IgD-negative memory B cell (primary cell): ENCODE data around the gene SLBP. TPM values are rescaled to one million over a fixed set of nuclear protein-coding genes. Genes with fewer than 3 reads are reported as not detected.

ENCODE experiments used
- H3K27ac Mint-ChIP-seq, 3 donors: one replicate each; pipeline ENCODE4 v1.8.0; 2020 to 2022; ENCODE audit warnings: mild to moderate bottlenecking in 3 of 3, mixed read lengths in 3 of 3, moderate library complexity in 1 of 3
- H3K27me3 Mint-ChIP-seq: one replicate; pipeline ENCODE4 v1.8.0; 2021; ENCODE audit warnings: mixed read lengths
- H3K36me3 Mint-ChIP-seq: one replicate; pipeline ENCODE4 v1.8.0; 2020; ENCODE audit warnings: mild to moderate bottlenecking, mixed read lengths
- H3K4me1 Mint-ChIP-seq, 3 donors: one replicate each; pipeline ENCODE4 v1.8.0; 2020 to 2022; ENCODE audit warnings: mixed read lengths in 3 of 3, mild to moderate bottlenecking in 1 of 3
- H3K4me3 Mint-ChIP-seq, 4 donors: one replicate each; pipeline ENCODE4 v1.8.0; 2020 to 2022; ENCODE audit warnings: mild to moderate bottlenecking in 4 of 4, mixed read lengths in 4 of 4, moderate library complexity in 3 of 4
- H3K9me3 Mint-ChIP-seq, 3 donors: one replicate each; pipeline ENCODE4 v1.8.0; 2020 to 2021; ENCODE audit warnings: mixed read lengths in 3 of 3, mild to moderate bottlenecking in 1 of 3
- polyA plus RNA-seq: library from polyadenylated mRNA; unstranded; fragments of 300-500 nt; fragmentation: Illumina TruSeq; gene quantifications from one replicate; pipeline ENCODE4 v1.2.3, GENCODE V29; 2021

The SLBP gene
- polyA plus RNA-seq, 1 donor from 2014 or later = 49.1 TPM

GRCh38 chr4:1723131-1723801 is 11.1 kb upstream of the SLBP start:
- Mint-ChIP-seq H3K4me1 (peaks cover 33 to 44% (median 33%) of the 10 kb centered on the region in 3 donors), H3K27me3 (no peaks in the 10 kb centered on the region), H3K36me3 (peaks cover 8% of the 10 kb centered on the region), H3K27ac (peak overlapping the region; percentile 95 to 99 (median 99)), H3K4me3 (peak overlapping the region; percentile 76 to 96 (median 91)), H3K9me3 (no peaks in the 10 kb centered on the region)

DNA sequence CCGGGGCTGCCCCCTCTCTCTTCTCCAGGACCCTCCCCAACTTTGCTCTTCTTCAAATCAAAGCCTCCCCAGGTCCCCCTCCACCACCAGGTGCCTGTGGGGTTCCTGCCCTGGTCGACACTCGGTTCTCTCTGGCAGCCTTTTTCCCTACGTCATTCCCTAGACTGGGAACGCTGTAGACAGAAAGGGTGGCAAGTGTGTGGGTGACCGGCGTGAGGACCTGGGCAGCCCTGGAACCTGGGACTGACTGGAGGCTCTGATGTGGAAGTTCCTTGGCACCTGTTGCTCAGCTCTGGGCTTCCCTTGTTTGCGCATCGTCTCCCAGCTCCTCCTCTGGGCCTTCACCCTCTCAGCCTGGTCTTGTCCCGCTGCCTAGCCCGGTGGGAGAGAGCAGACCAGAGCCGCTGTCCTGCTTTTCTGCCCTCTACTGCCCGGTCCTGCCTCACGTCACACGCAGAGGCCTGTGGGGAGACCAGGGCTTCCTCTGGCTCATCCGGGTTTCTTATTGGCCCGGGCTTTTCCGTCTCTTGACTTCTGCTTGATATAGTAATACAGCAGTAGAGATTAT is 10.5 kb upstream of the SLBP start:
- Mint-ChIP-seq H3K4me3 (peak overlapping the region; percentile 76 to 96 (median 91)), H3K27me3 (no peaks in the 10 kb centered on the region), H3K36me3 (peaks cover 6% of the 10 kb centered on the region), H3K9me3 (no peaks in the 10 kb centered on the region), H3K27ac (peak overlapping the region; percentile 95 to 99 (median 99)), H3K4me1 (peaks cover 34 to 47% (median 36%) of the 10 kb centered on the region in 3 donors)

DNA sequence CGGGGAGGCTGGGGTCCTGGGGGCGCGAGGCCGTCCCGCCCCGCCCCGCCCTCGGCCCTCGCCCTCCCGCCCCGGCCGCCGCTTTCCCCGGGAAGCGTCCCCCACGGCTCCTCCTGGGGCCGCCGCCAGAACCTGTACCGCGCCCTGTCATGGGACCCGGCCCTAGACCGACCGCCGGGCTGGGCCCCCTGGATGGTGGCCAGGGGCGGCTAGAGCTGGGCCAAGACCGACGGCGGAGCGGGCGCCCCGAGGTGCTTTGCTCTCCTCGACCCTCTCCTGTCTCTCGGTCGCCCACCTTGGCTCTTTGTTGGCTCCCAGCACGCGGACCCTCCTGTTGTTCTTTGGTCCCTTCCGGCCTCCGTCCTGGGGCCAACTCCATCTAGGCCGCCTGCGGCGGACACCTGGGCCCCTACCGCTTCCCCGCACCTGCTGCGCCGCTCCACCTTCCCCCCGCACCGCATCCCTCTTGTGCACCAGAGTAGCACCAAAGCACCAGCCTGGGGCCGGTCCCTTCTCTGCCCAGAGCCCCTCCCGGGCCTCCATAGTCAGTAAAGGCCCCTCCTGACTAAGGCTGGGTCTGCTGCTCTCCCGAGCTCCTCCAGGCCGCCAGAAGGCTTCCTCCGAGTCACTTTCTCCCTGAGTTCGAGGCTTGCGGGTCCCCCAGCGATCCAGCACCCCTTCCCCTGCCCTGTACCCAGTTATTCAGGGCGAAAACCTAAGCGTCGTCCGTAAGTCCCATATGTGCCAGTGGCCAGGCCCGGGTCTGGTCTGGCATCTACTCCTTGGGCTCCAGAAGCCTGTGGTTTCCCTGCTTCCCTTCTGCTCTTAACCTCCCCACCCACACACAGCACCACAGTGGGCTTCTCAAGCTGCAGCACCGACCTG is 9.8 kb upstream of the SLBP start:
- Mint-ChIP-seq H3K36me3 (peaks cover 6% of the 10 kb centered on the region), H3K4me3 (peak overlapping the region; percentile 73 to 96 (median 90)), H3K4me1 (peaks cover 34 to 47% (median 36%) of the 10 kb centered on the region in 3 donors), H3K27ac (peak overlapping the region; percentile 95 to 99 (median 99)), H3K27me3 (no peaks in the 10 kb centered on the region), H3K9me3 (no peaks in the 10 kb centered on the region)

DNA sequence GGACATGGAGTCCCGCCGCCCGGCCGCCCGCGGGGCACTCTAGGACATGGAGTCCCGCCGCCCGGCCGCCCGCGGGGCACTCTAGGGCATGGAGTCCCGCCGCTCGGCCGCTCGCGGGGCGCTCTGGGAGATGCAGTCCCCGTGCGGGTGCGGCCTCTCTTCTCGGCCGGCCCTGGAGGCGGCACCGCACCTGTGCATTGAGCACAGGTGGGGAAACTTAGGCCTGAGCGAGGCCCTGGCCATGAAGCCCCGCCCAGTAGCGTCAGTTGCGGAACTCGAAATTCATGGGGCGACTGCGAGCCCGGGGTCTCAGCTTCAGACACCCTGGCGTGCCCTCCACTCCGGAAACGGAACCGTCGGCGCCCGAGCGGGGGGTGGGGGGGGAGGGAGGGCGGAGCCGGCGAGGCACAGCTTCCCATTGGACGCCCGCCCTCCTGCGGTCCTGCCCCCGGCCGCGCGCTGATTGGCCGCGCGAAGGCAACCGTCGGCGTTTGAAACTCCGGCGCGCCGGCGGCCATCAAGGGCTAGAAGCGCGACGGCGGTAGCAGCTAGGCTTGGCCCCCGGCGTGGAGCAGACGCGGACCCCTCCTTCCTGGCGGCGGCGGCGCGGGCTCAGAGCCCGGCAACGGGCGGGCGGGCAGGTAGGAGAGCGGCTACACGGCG is 9.0 kb upstream of the SLBP start, which contains the start of the genes TACC3 and TMEM129:
TSS of gene TACC3 (plus strand) at position 519 of the 663 bp plus-strand sequence. CDS start 1,901 bp downstream, outside the sequence.
TSS of gene TMEM129 (minus strand) at position 321 of the 663 bp plus-strand sequence. CDS start 486 bp downstream, outside the sequence.
- no peaks in the 10 kb centered on the region for H3K9me3 Mint-ChIP-seq
- no peaks in the 10 kb centered on the region for H3K27me3 Mint-ChIP-seq
- peaks cover 2% of the 10 kb centered on the region for H3K36me3 Mint-ChIP-seq
- H3K27ac Mint-ChIP-seq = peak within 1 kb of the TSS; percentile 95 to 99 (median 99)
- H3K4me3 Mint-ChIP-seq = peak within 1 kb of the TSS; percentile 84 to 96 (median 91)
- H3K4me1 Mint-ChIP-seq = peaks cover 30 to 42% (median 32%) of the 10 kb centered on the region in 3 donors

DNA sequence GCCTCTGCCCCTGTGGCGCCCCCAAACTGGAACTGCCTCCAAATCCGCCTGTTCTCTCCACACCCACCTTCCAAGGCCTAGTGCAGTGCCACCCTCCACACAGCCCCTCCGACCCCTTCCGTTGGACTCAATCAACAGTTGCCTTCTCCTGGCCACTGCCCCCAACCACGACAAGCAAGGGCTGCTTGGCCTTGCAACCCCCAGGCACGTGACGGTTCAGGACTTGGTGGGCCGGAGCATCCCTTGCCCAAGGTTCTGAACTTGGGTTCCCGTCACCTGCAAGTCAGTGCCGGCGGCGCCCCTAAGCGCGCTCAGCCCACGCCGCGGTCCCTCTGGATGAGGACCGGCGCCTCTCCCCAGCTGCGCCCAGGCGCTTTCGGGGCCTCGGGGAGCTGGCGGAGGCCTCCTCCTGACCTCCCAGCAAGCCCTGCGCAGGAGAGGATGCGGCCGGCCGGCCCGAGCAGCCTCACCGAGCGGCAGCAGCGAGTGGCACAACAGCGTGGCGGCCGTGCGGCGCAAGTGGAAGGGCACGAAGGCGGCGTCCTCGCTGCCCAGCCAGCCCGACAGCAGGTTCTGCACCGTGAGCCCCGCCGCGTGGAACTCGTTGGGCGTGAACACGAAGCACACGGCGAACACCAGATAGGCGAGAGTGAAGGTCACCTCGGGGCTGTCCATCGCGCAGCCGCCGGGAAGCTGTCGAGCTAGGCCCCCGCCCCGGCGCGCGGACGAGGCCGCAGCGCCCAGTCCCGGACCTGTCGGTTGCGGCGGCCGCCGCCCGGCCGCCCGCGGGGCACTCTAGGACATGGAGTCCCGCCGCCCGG is 8.3 kb upstream of the SLBP start:
- H3K27me3 Mint-ChIP-seq = no peaks in the 10 kb centered on the region
- peaks cover 34 to 44% (median 37%) of the 10 kb centered on the region in 3 donors for H3K4me1 Mint-ChIP-seq
- H3K4me3 Mint-ChIP-seq = peak overlapping the region; percentile 83 to 93 (median 88)
- H3K36me3 Mint-ChIP-seq = peaks cover 2% of the 10 kb centered on the region
- peak overlapping the region; percentile 76 to 99 (median 86) for H3K27ac Mint-ChIP-seq
- no peaks in the 10 kb centered on the region for H3K9me3 Mint-ChIP-seq

GRCh38 chr4:1718095-1718850 is 6.2 kb upstream of the SLBP start:
- H3K9me3 Mint-ChIP-seq = no peaks in the 10 kb centered on the region
- H3K4me1 Mint-ChIP-seq = peaks cover 43 to 50% (median 48%) of the 10 kb centered on the region in 3 donors
- H3K27ac Mint-ChIP-seq = peak overlapping the region; percentile 51 to 99 (median 93)
- H3K4me3 Mint-ChIP-seq = peak overlapping the region in 3 of 4 donors; percentile 37 to 90 (median 83)
- no peaks in the 10 kb centered on the region for H3K36me3 Mint-ChIP-seq
- no peaks in the 10 kb centered on the region for H3K27me3 Mint-ChIP-seq

- Mint-ChIP-seq H3K4me1 (peaks cover 35 to 49% (median 40%) of the 10 kb centered on the region in 3 donors), H3K9me3 (no peaks in the 10 kb centered on the region), H3K36me3 (no peaks in the 10 kb centered on the region), H3K27ac (peak overlapping the region in 2 of 3 donors; percentile 67 to 99), H3K27me3 (no peaks in the 10 kb centered on the region), H3K4me3 (peak overlapping the region in 1 of 4 donors; percentile 83)
These were observed 5.3 kb upstream of the SLBP start for GRCh38 chr4:1717129-1718094.

DNA sequence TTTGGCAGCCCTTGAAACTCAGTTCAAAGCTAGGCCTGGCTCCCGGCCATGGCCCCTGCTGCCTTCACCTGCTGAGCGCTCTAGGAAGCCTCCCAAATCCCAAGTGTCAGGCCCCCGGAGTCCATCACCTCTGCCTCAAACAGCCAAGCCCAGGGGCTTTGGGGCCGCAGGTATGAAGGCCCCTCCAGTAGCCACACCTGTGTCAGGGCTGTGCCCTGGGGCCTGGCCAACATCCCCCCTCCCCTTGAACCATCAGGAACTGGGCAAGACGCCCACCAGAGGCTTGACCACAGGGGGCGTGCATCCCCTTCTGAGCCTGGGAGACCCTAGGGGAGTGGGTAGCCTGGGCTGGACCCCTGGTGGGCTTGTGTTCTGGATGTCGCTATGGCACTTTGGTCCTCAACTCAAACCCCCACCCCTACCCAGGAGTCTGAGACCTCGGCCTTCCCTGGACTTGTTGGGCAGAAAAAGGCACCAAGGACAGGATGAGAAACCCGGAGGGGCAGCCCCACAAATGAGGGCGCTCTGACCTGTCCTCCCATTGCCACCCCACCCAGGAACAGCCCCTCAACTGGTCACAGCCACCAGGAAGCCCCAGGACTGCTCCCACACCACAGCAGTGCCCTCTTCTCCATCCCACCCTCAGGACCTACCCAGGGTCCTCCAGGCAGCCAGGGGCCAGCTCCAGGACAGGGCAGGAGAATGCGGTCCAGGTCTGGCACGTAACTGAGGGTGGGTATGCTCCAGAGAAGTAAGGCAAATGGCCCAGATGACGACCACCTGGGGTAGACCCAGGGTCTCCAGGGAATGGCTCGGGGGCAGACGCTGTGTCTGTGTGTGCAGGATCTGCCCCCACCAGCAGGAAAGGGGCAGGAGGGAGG is 4.2 kb upstream of the SLBP start:
- H3K9me3 Mint-ChIP-seq = no peaks in the 10 kb centered on the region
- H3K4me3 Mint-ChIP-seq = peak overlapping the region in 3 of 4 donors; percentile 74 to 97 (median 88)
- no peaks in the 10 kb centered on the region for H3K36me3 Mint-ChIP-seq
- peak overlapping the region; percentile 81 to 99 (median 85) for H3K27ac Mint-ChIP-seq
- H3K27me3 Mint-ChIP-seq = no peaks in the 10 kb centered on the region
- peaks cover 30 to 46% (median 35%) of the 10 kb centered on the region in 3 donors for H3K4me1 Mint-ChIP-seq

GRCh38 chr4:1715002-1715758 is 3.1 kb upstream of the SLBP start:
- Mint-ChIP-seq H3K9me3 (no peaks in the 10 kb centered on the region), H3K36me3 (no peaks in the 10 kb centered on the region), H3K4me1 (peaks cover 36 to 49% (median 44%) of the 10 kb centered on the region in 3 donors), H3K27me3 (no peaks in the 10 kb centered on the region), H3K4me3 (peak overlapping the region; percentile 88 to 98 (median 96)), H3K27ac (peak overlapping the region; percentile 85 to 99 (median 97))

GRCh38 chr4:1714303-1715001 is 2.3 kb upstream of the SLBP start:
- Mint-ChIP-seq H3K9me3 (no peaks in the 10 kb centered on the region), H3K36me3 (no peaks in the 10 kb centered on the region), H3K4me3 (peak overlapping the region; percentile 88 to 98 (median 96)), H3K27ac (peak overlapping the region; percentile 85 to 99 (median 97)), H3K4me1 (peaks cover 36 to 55% (median 46%) of the 10 kb centered on the region in 3 donors), H3K27me3 (no peaks in the 10 kb centered on the region)
